H9 (cell line): ENCODE measurements around the gene ABCB11. TPM values are rescaled to one million over a fixed set of nuclear protein-coding genes. Genes with fewer than 3 reads are reported as not detected.

ENCODE experiments used
- total RNA-seq: library from RNA; stranded (reverse); gene quantifications from 2 replicates; pipeline ENCODE4 v1.2.1, GENCODE V29; 2021

ABCB11 gene
- total RNA-seq, 1 experiment from 2014 or later: not detected

Other genes with a start within 250 kb of the ABCB11 start
- not detected in 2 replicates for gene NOSTRIN, start 228.7 kb downstream of the ABCB11 start, total RNA-seq
- gene SPC25, start 140.9 kb downstream of the ABCB11 start, total RNA-seq: 28.5 and 31.5 TPM in 2 replicates
- gene G6PC2, start 130.0 kb downstream of the ABCB11 start, total RNA-seq: not detected in 2 replicates
- gene DHRS9, start 38.2 kb upstream of the ABCB11 start, total RNA-seq: not detected in 2 replicates